CD14-positive monocyte (primary cell): ENCODE data around the gene CCDC180. TPM values are rescaled to one million over a fixed set of nuclear protein-coding genes. Genes with fewer than 3 reads are reported as not detected.

Experiments
- DNase-seq, 3 donors: peaks; one replicate each; pipeline ENCODE4 v3.0.0-alpha.2; 2011 to 2022
- H2AFZ ChIP-seq: 2 replicates; pipeline ENCODE4 v1.6.0; 2012; ENCODE audit warnings: mild to moderate bottlenecking, low read depth, low read length, inconsistent platforms; ENCODE audit not compliant: insufficient read depth, poor library complexity, severe bottlenecking
- H3K27ac ChIP-seq, 2 donors: 1 replicate in 1 of 2; 2 replicates in 1 of 2; pipeline ENCODE4 v1.5.1; 2012 to 2013; ENCODE audit warnings: low read length in 2 of 2, control low read depth in 1 of 2, inconsistent platforms in 1 of 2, low read depth in 1 of 2, mild to moderate bottlenecking in 1 of 2
- H3K27me3 ChIP-seq, 2 donors: one replicate each; pipeline versions ENCODE4 v1.6.0 to v1.6.1; 2011 to 2013; ENCODE audit warnings: low read length in 2 of 2; ENCODE audit not compliant: control insufficient read depth in 2 of 2, insufficient read depth in 2 of 2
- H3K36me3 ChIP-seq, 2 donors: replicated peaks in 1 of 2; 1 replicate in 1 of 2; 2 replicates in 1 of 2; pipeline versions ENCODE4 v1.5.1 to v1.6.1; 2012 to 2013; ENCODE audit warnings: low read length in 2 of 2, control low read depth in 1 of 2, inconsistent platforms in 1 of 2, mild to moderate bottlenecking in 1 of 2; ENCODE audit not compliant: insufficient read depth in 2 of 2, control insufficient read depth in 1 of 2
- H3K4me1 ChIP-seq, 2 donors: 1 replicate in 1 of 2; 2 replicates in 1 of 2; pipeline versions ENCODE4 v1.5.1 to v1.6.1; 2012 to 2013; ENCODE audit warnings: low read length in 2 of 2, control low read depth in 1 of 2, inconsistent platforms in 1 of 2, mild to moderate bottlenecking in 1 of 2, moderate library complexity in 1 of 2; ENCODE audit not compliant: insufficient read depth in 2 of 2, control insufficient read depth in 1 of 2
- H3K4me2 ChIP-seq: replicated peaks from 2 replicates; pipeline ENCODE3; 2012; ENCODE audit warnings: low read length, moderate library complexity, mild to moderate bottlenecking; ENCODE audit not compliant: poor library complexity, severe bottlenecking; ENCODE audit errors: extremely low read depth
- H3K4me3 ChIP-seq, 3 experiments: fragments of 200-600 bp in 1 of 3; sonication (generic) in 1 of 3; replicated peaks in 1 of 3; 1 replicate in 2 of 3; 2 replicates in 1 of 3; pipeline ENCODE4 v1.5.1; 2011 to 2013; ENCODE audit warnings: low read length in 3 of 3, mild to moderate bottlenecking in 3 of 3, control low read depth in 2 of 3, low read depth in 2 of 3, inconsistent platforms in 1 of 3, moderate library complexity in 1 of 3
- H3K79me2 ChIP-seq: 2 replicates; pipeline ENCODE4 v1.6.0; 2012; ENCODE audit warnings: mild to moderate bottlenecking, control low read depth, inconsistent platforms, low read length, moderate library complexity; ENCODE audit not compliant: insufficient read depth
- H3K9ac ChIP-seq: 2 replicates; pipeline ENCODE4 v1.6.0; 2017; ENCODE audit warnings: low read length, mild to moderate bottlenecking; ENCODE audit not compliant: insufficient read depth, poor library complexity, severe bottlenecking
- H3K9me3 ChIP-seq, 2 donors: replicated peaks in 1 of 2; 1 replicate in 1 of 2; 2 replicates in 1 of 2; pipeline versions ENCODE4 v1.5.1 to v1.6.1; 2012 to 2013; ENCODE audit warnings: low read length in 2 of 2, control low read depth in 1 of 2; ENCODE audit not compliant: control insufficient read depth in 1 of 2, insufficient read depth in 1 of 2
- H4K20me1 ChIP-seq: 2 replicates; pipeline ENCODE4 v1.6.0; 2012; ENCODE audit warnings: mild to moderate bottlenecking, low read length, control low read depth, moderate library complexity; ENCODE audit not compliant: insufficient read depth
- H3K27ac Mint-ChIP-seq, 7 donors: one replicate each; pipeline ENCODE4 v1.8.0; 2020; ENCODE audit warnings: mild to moderate bottlenecking in 7 of 7, mixed read lengths in 7 of 7, moderate library complexity in 6 of 7, inconsistent platforms in 2 of 7
- H3K27me3 Mint-ChIP-seq, 3 donors: one replicate each; pipeline ENCODE4 v1.8.0; 2021 to 2022; ENCODE audit warnings: low read depth in 3 of 3, mild to moderate bottlenecking in 3 of 3, mixed read lengths in 3 of 3, moderate library complexity in 3 of 3, inconsistent platforms in 1 of 3
- H3K36me3 Mint-ChIP-seq, 2 donors: one replicate each; pipeline ENCODE4 v1.8.0; 2020; ENCODE audit warnings: mixed read lengths in 2 of 2, inconsistent platforms in 1 of 2, mild to moderate bottlenecking in 1 of 2
- H3K4me1 Mint-ChIP-seq: one replicate; pipeline ENCODE4 v1.8.0; 2020; ENCODE audit warnings: mild to moderate bottlenecking, mixed read lengths
- H3K4me3 Mint-ChIP-seq, 2 donors: one replicate each; pipeline ENCODE4 v1.8.0; 2020; ENCODE audit warnings: mild to moderate bottlenecking in 2 of 2, mixed read lengths in 2 of 2, moderate library complexity in 1 of 2
- H3K9me3 Mint-ChIP-seq, 7 donors: one replicate each; pipeline ENCODE4 v1.8.0; 2020 to 2022; ENCODE audit warnings: mixed read lengths in 7 of 7, mild to moderate bottlenecking in 6 of 7, moderate library complexity in 6 of 7, inconsistent platforms in 2 of 7
- WGBS: methylation state at CpG from one replicate; pipeline ENCODE4 v1.1.5; 2013; ENCODE audit warnings: missing lambda C conversion rate; ENCODE audit not compliant: insufficient coverage; 5-methylcytosine and 5-hydroxymethylcytosine counted together
- intact Hi-C, 2 donors: fragments of 100-400 bp; cut with micrococcal nuclease; formaldehyde crosslinking; loops; one replicate each; pipeline versions ENCODE4 v1.15.0 to v1.15.1; 2023
- polyA plus RNA-seq, 3 donors: library from polyadenylated mRNA; depleted of rRNA in 1 of 3; unstranded in 2 of 3; stranded (reverse) in 1 of 3; fragments of 300-500 nt in 2 of 3; fragments of >200 nt in 1 of 3; fragmentation: Illumina TruSeq in 2 of 3; gene quantifications; 1 replicate in 2 of 3; 2 replicates in 1 of 3; pipeline ENCODE4 v1.2.3, GENCODE V29; 2012 to 2021
- TF ChIP-seq, protein P1 (sequence below): fragments of 200-600 bp; IDR thresholded peaks from one replicate; pipeline ENCODE4 v1.8.0; 2022; ENCODE audit warnings: antibody characterized with exemption, mild to moderate bottlenecking

Gene CCDC180
- polyA plus RNA-seq, 3 donors, result 0.24 to 1.3 TPM; not detected in 1

DNA sequence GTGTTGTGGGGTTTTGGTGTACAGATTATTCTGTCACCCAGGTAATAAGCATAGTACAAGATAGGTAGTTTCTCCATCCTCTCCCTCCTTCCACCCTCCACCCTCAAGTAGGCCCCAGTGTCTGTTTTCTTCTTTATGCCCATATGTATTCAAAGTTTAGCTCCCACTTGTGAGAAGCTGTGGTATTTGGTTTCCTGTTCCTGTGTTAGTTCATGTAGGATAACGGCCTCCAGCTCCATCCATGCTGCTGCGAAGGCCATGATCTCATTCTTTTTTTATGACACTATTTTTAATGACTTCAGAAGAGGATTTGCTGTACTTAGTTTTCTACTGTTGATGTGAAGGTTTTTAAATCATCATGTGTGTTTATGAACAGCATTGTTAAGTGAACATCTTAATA lies 11.9 kb downstream of the CCDC180 start:
- no peaks in the 10 kb centered on the region for H4K20me1 ChIP-seq
- intact Hi-C loops, result no loop called here
- H3K27ac Mint-ChIP-seq, result no peak overlapping the region

DNA sequence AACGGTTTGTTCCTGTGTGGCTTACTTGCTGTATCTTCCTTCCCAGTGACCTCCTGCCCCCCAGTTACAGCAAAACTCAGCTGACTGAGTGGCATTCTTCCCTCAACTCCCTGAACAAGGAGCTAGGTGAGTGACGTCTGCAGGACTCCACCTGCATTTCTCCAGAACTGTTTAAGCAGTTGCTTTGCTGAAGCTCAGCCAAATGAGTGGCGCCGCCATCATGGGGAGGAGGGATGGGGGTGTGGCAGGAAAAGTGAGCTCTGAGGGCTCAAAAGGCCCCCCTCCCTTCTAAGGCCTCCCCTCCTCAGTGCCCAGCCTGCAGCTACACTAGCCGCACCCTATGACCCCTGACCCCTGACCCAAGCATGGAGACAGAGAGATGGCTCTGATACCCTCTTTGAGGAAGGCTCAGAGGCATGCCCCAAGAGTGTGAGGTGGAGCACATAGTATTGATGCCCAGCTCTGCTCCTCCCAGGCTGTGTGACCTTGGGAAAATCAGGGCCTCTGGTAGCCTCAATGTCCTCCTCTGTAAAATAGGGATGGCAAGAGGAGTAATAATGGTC lies 12.7 kb downstream of the CCDC180 start:
- TF ChIP-seq, protein P1, sequence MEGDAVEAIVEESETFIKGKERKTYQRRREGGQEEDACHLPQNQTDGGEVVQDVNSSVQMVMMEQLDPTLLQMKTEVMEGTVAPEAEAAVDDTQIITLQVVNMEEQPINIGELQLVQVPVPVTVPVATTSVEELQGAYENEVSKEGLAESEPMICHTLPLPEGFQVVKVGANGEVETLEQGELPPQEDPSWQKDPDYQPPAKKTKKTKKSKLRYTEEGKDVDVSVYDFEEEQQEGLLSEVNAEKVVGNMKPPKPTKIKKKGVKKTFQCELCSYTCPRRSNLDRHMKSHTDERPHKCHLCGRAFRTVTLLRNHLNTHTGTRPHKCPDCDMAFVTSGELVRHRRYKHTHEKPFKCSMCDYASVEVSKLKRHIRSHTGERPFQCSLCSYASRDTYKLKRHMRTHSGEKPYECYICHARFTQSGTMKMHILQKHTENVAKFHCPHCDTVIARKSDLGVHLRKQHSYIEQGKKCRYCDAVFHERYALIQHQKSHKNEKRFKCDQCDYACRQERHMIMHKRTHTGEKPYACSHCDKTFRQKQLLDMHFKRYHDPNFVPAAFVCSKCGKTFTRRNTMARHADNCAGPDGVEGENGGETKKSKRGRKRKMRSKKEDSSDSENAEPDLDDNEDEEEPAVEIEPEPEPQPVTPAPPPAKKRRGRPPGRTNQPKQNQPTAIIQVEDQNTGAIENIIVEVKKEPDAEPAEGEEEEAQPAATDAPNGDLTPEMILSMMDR, result no peak
- peaks cover 0 to 2% (median 0%) of the 10 kb centered on the region in 7 donors for H3K9me3 Mint-ChIP-seq
- 100% methylated on average over 1 of the region's 5 CpGs for WGBS
- H3K9me3 ChIP-seq, result no peaks in the 10 kb centered on the region
- no peak for DNase-seq
- no peak overlapping the region for H3K9ac ChIP-seq
- no peak overlapping the region for H3K4me2 ChIP-seq
- H3K4me1 ChIP-seq, result no peaks in the 10 kb centered on the region
- H3K27me3 Mint-ChIP-seq, result peaks cover 0 to 2% (median 1%) of the 10 kb centered on the region in 3 donors
- no peak overlapping the region for H3K27ac Mint-ChIP-seq
- no peaks in the 10 kb centered on the region for H3K27me3 ChIP-seq
- H3K4me3 ChIP-seq, result no peak overlapping the region
- H3K36me3 Mint-ChIP-seq, result peaks cover 7 to 13% of the 10 kb centered on the region in 2 donors
- peaks cover 0 to 10% of the 10 kb centered on the region in 2 donors for H3K36me3 ChIP-seq
- H3K27ac ChIP-seq, result no peak overlapping the region
- no peak overlapping the region for H2AFZ ChIP-seq
- intact Hi-C loops, result no loop called here
- no peaks in the 10 kb centered on the region for H3K79me2 ChIP-seq
- H3K4me3 Mint-ChIP-seq, result no peak overlapping the region
- no peaks in the 10 kb centered on the region for H4K20me1 ChIP-seq
- H3K4me1 Mint-ChIP-seq, result peaks cover 3% of the 10 kb centered on the region

More for the DNA sequence above, 11.9 kb downstream of the CCDC180 start:
- Histone ChIP-seq H3K4me1 (no peaks in the 10 kb centered on the region), H3K36me3 (peaks cover 0 to 16% of the 10 kb centered on the region in 2 donors), H3K27me3 (no peaks in the 10 kb centered on the region), H3K4me3 (no peak overlapping the region), H3K79me2 (no peaks in the 10 kb centered on the region), H2AFZ (no peak overlapping the region), H3K27ac (no peak overlapping the region), H3K9me3 (no peaks in the 10 kb centered on the region), H3K9ac (no peak overlapping the region), H3K4me2 (no peak overlapping the region)
- WGBS, result no CpG with 5 or more reads among the region's 2 CpGs
- H3K4me1 Mint-ChIP-seq, result peaks cover 3% of the 10 kb centered on the region
- peaks cover 7 to 13% of the 10 kb centered on the region in 2 donors for H3K36me3 Mint-ChIP-seq
- H3K9me3 Mint-ChIP-seq, result peaks cover 0 to 2% (median 0%) of the 10 kb centered on the region in 7 donors
- H3K4me3 Mint-ChIP-seq, result no peak overlapping the region
- no peak for DNase-seq
- TF ChIP-seq, protein P1, result no peak
- H3K27me3 Mint-ChIP-seq, result peaks cover 0 to 2% (median 1%) of the 10 kb centered on the region in 3 donors
